ENCODE results near the gene PRR33.

GRCh38 chr11:1890856-1891830, 552 bp downstream of the PRR33 start:
- TF ChIP-seq, protein P1, sequence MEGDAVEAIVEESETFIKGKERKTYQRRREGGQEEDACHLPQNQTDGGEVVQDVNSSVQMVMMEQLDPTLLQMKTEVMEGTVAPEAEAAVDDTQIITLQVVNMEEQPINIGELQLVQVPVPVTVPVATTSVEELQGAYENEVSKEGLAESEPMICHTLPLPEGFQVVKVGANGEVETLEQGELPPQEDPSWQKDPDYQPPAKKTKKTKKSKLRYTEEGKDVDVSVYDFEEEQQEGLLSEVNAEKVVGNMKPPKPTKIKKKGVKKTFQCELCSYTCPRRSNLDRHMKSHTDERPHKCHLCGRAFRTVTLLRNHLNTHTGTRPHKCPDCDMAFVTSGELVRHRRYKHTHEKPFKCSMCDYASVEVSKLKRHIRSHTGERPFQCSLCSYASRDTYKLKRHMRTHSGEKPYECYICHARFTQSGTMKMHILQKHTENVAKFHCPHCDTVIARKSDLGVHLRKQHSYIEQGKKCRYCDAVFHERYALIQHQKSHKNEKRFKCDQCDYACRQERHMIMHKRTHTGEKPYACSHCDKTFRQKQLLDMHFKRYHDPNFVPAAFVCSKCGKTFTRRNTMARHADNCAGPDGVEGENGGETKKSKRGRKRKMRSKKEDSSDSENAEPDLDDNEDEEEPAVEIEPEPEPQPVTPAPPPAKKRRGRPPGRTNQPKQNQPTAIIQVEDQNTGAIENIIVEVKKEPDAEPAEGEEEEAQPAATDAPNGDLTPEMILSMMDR (IDR thresholded peaks at IDR 0.05): no peak
- no peak for TF ChIP-seq POLR2AphosphoS5 (IDR thresholded peaks at IDR 0.05; ENCODE audit: low read depth, low read length)
- TF ChIP-seq TCF7L2 (IDR thresholded peaks at IDR 0.05; ENCODE audit: low read depth, low read length): no peak
- TF ChIP-seq SIN3A (IDR thresholded peaks at IDR 0.05; ENCODE audit: borderline replicate concordance, insufficient read depth, low read depth, low read length): no peak

All from Panc1 (cell line).